K562 (cell line): ENCODE data around the gene EPGN. TPM values are rescaled to one million over a fixed set of nuclear protein-coding genes. Genes with fewer than 3 reads are reported as not detected.

ENCODE experiments used
- AFF1 ChIP-seq, 2 experiments: fragments of 450-650 bp; IDR thresholded peaks; 2 replicates each; pipeline ENCODE4 v1.6.1; 2018; ENCODE audit warnings: mild to moderate bottlenecking in 2 of 2, low read depth in 1 of 2; ENCODE audit not compliant: partially characterized antibody in 2 of 2
- ARID4B ChIP-seq: sonication (generic); formaldehyde crosslinking; IDR thresholded peaks from 2 replicates; pipeline ENCODE4 v1.8.0; 2022; ENCODE audit warnings: mild to moderate bottlenecking, missing genetic modification reagents
- ATF7 ChIP-seq: fragments of 450-650 bp; IDR thresholded peaks from 2 replicates; pipeline ENCODE4 v1.7.1; 2014; ENCODE audit warnings: mild to moderate bottlenecking, moderate library complexity
- E2F3 ChIP-seq: fragments of 250-450 bp; sonication (Bioruptor Pico); IDR thresholded peaks from 2 replicates; pipeline ENCODE4 v1.4.0; 2020; ENCODE audit warnings: mild to moderate bottlenecking
- RBM22 ChIP-seq: fragments of 200-400 bp; formaldehyde crosslinking; IDR thresholded peaks from 2 replicates; pipeline ENCODE4 v1.6.1; 2018; ENCODE audit warnings: low read length, low read depth; ENCODE audit not compliant: poor library complexity, severe bottlenecking
- SMAD3 ChIP-seq: fragments of 450-650 bp; formaldehyde crosslinking; conservative IDR thresholded peaks from 2 replicates; pipeline ENCODE4 v1.4.0; 2020; ENCODE audit warnings: mild to moderate bottlenecking
- SOX6 ChIP-seq: fragments of 450-650 bp; IDR thresholded peaks from 2 replicates; pipeline ENCODE4 v1.6.1; 2014; ENCODE audit warnings: mild to moderate bottlenecking
- TEAD4 ChIP-seq, 2 experiments: sonication (generic) in 1 of 2; formaldehyde crosslinking in 1 of 2; IDR thresholded peaks; 2 replicates each; pipeline versions ENCODE4 v1.6.1 to v1.8.0; 2012 to 2022; ENCODE audit warnings: borderline replicate concordance in 1 of 2, inconsistent platforms in 1 of 2, low read length in 1 of 2, mild to moderate bottlenecking in 1 of 2, missing genetic modification reagents in 1 of 2
- THRAP3 ChIP-seq: fragments of 450-650 bp; IDR thresholded peaks from 2 replicates; pipeline ENCODE4 v1.6.1; 2016; ENCODE audit warnings: mild to moderate bottlenecking, inconsistent platforms, borderline replicate concordance
- ZBTB2 ChIP-seq: fragments of 450-650 bp; IDR thresholded peaks from 2 replicates; pipeline ENCODE4 v1.6.1; 2016; ENCODE audit warnings: antibody characterized with exemption
- ZNF174 ChIP-seq: fragments of 250-450 bp; sonication (Bioruptor Pico); IDR thresholded peaks from 2 replicates; pipeline ENCODE4 v1.4.0; 2020; ENCODE audit warnings: mild to moderate bottlenecking
- ZNF644 ChIP-seq: fragments of 200-800 bp; sonication (Bioruptor generic); IDR thresholded peaks from 2 replicates; pipeline ENCODE4 v1.6.1; 2016; ENCODE audit warnings: low read depth, missing genetic modification characterization, missing compliant biosample characterization
- polyA plus RNA-seq, 8 experiments: library from polyadenylated mRNA; depleted of rRNA in 4 of 8; stranded (reverse) in 5 of 8; unstranded in 3 of 8; fragments of >200 nt; fragmentation: Nextera tagmentation in 2 of 8; fragmentation: Illumina TruSeq in 1 of 8; extraction: Ambion mirVana in 2 of 8; extraction: Trizol in 1 of 8; gene quantifications; 2 replicates each; pipeline versions ENCODE4 v1.2.1 to v1.2.3, GENCODE V29; 2011 to 2014; ENCODE audit warnings: inconsistent platforms in 1 of 8, missing spikeins in 1 of 8
- total RNA-seq, 7 experiments: library from RNA; depleted of rRNA in 6 of 7; stranded (reverse); fragments of >200 nt in 6 of 7; fragmentation: Illumina TruSeq in 2 of 7; extraction: Trizol in 2 of 7; gene quantifications; 2 replicates each; pipeline versions ENCODE4 v1.2.1 to v1.2.3, GENCODE V29; 2011 to 2021; ENCODE audit warnings: low replicate concordance in 1 of 7
- TF ChIP-seq, protein P1 (sequence below): fragments of 250-450 bp; sonication (Bioruptor Pico); IDR thresholded peaks from 2 replicates; pipeline ENCODE4 v1.8.0; 2021; ENCODE audit warnings: moderate library complexity, mild to moderate bottlenecking, inconsistent platforms
- TF ChIP-seq, protein P2 (sequence below): fragments of 250-450 bp; sonication (Bioruptor Pico); IDR thresholded peaks from 2 replicates; pipeline ENCODE4 v1.4.0; 2020; ENCODE audit warnings: mild to moderate bottlenecking

The EPGN gene
- total and polyA plus RNA-seq, 9 of the 15 experiments (the other 6 are each of a cell fraction or from before 2014, with no cell fraction given), result 0.10 to 0.56 TPM; not detected in 7

GRCh38 chr4:74331252-74331651, 23.0 kb downstream of the EPGN start (continued):
- TF ChIP-seq ARID4B (CRISPR knock-in tag) (no peak), RBM22 (no peak), ATF7 (no peak), SOX6 (peak; percentile 28; the same call in 1 of the 2 replicates), AFF1 (IDR thresholded peaks at IDR 0.05; ENCODE audit: low read depth in 1 of 2, partially characterized antibody in 2 of 2) (peak in 1 of 2 experiments; percentile 16), ZNF174 (no peak), THRAP3 (no peak), ZBTB2 (peak; percentile 25; the same call in 1 of the 2 replicates), SMAD3 (0 out of 2 replicates have a peak, but pooled peaks have one; percentile 26), ZNF644 (tag) (peak; percentile 73; the same call in 1 of the 2 replicates), E2F3 (CRISPR knock-in tag) (no peak), TEAD4 (IDR thresholded peaks at IDR 0.05; ENCODE audit: low read length) (0 out of 2 replicates have a peak, but pooled peaks have one; percentile 11), TEAD4 (CRISPR knock-in tag; IDR thresholded peaks at IDR 0.05; ENCODE audit: borderline replicate concordance) (no peak)
- TF ChIP-seq, protein P1, sequence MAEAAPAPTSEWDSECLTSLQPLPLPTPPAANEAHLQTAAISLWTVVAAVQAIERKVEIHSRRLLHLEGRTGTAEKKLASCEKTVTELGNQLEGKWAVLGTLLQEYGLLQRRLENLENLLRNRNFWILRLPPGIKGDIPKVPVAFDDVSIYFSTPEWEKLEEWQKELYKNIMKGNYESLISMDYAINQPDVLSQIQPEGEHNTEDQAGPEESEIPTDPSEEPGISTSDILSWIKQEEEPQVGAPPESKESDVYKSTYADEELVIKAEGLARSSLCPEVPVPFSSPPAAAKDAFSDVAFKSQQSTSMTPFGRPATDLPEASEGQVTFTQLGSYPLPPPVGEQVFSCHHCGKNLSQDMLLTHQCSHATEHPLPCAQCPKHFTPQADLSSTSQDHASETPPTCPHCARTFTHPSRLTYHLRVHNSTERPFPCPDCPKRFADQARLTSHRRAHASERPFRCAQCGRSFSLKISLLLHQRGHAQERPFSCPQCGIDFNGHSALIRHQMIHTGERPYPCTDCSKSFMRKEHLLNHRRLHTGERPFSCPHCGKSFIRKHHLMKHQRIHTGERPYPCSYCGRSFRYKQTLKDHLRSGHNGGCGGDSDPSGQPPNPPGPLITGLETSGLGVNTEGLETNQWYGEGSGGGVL, result no peak
- TF ChIP-seq, protein P2, sequence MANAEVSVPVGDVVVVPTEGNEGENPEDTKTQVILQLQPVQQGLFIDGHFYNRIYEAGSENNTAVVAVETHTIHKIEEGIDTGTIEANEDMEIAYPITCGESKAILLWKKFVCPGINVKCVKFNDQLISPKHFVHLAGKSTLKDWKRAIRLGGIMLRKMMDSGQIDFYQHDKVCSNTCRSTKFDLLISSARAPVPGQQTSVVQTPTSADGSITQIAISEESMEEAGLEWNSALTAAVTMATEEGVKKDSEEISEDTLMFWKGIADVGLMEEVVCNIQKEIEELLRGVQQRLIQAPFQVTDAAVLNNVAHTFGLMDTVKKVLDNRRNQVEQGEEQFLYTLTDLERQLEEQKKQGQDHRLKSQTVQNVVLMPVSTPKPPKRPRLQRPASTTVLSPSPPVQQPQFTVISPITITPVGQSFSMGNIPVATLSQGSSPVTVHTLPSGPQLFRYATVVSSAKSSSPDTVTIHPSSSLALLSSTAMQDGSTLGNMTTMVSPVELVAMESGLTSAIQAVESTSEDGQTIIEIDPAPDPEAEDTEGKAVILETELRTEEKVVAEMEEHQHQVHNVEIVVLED (CRISPR knock-in tag), result 0 out of 2 replicates have a peak, but pooled peaks have one; percentile 36
